K562 (cell line): ENCODE data around the gene CEL. TPM values are rescaled to one million over a fixed set of nuclear protein-coding genes. Genes with fewer than 3 reads are reported as not detected.

Experiments
- ATAC-seq: fragments of 200-7000 bp; cut with Tn5 transposase; 3 replicates; pipeline ENCODE4 v1.9.1; 2020; ENCODE audit warnings: moderate library complexity
- BruUV-seq: library from RNA; stranded (reverse); fragments of 400-500 nt; replicated peaks from 2 replicates; lab custom pipeline; 2021; lab: Mats Ljungman, UMichigan
- CTCF ChIA-PET: fragments of 300-600 bp; formaldehyde crosslinking; extraction: SDS; loops from one replicate; lab custom pipeline; 2021; ENCODE audit warnings: low intra/inter-chr PET ratio; lab: Yijun Ruan, JAX
- POLR2A ChIA-PET: fragments of 300-600, 350-650 bp; sonication (Branson Sonifier 250); formaldehyde crosslinking; extraction: SDS; loops from one replicate; lab custom pipeline; 2021; ENCODE audit warnings: antibody characterized with exemption, inconsistent platforms; lab: Yijun Ruan, JAX
- DNase-seq, 4 experiments: peaks; one replicate each; pipeline versions ENCODE4 v3.0.0 to v3.0.0-alpha.2; 2011 to 2018; ENCODE audit warnings: low spot score in 3 of 4, mixed read lengths in 3 of 4; ENCODE audit errors: extremely low read depth in 1 of 4
- FAIRE-seq: peaks from 2 replicates; lab custom pipeline; 2011; peaks lifted over from hg19 to GRCh38; lab: Jason Lieb, UNC
- H2AFZ ChIP-seq: 2 replicates; pipeline ENCODE4 v1.6.0; 2011; ENCODE audit warnings: low read depth, low read length, control low read depth, inconsistent platforms
- H3K27ac ChIP-seq: fragments of 200-600 bp; 3 replicates; pipeline ENCODE4 v1.8.0; 2011; ENCODE audit warnings: low read depth, mild to moderate bottlenecking, control low read depth, inconsistent platforms, low read length, moderate library complexity, mixed read lengths; ENCODE audit errors: extremely low read depth
- H3K27me3 ChIP-seq, 2 experiments: fragments of 300-600 bp in 1 of 2; 2 replicates in 1 of 2; 3 replicates in 1 of 2; pipeline versions ENCODE4 v1.6.0 to v1.8.0; 2011; ENCODE audit warnings: inconsistent platforms in 2 of 2, low read length in 2 of 2, mild to moderate bottlenecking in 1 of 2, mixed read lengths in 1 of 2, moderate library complexity in 1 of 2; ENCODE audit not compliant: control insufficient read depth in 2 of 2, insufficient read depth in 2 of 2
- H3K36me3 ChIP-seq: fragments of 300-600 bp; 3 replicates; pipeline ENCODE4 v1.8.0; 2011; ENCODE audit warnings: mild to moderate bottlenecking, low read length, inconsistent platforms; ENCODE audit not compliant: control insufficient read depth, insufficient read depth
- H3K4me1 ChIP-seq, 2 experiments: fragments of 200-600 bp in 1 of 2; replicated peaks in 1 of 2; 2 replicates in 1 of 2; 3 replicates in 1 of 2; pipeline versions ENCODE4 v1.5.1 to v1.8.0; 2011; ENCODE audit warnings: inconsistent platforms in 2 of 2, low read length in 2 of 2, mild to moderate bottlenecking in 1 of 2, mixed read lengths in 1 of 2, moderate library complexity in 1 of 2; ENCODE audit not compliant: control insufficient read depth in 2 of 2, insufficient read depth in 2 of 2
- H3K4me2 ChIP-seq: 2 replicates; pipeline ENCODE4 v1.6.1; 2011; ENCODE audit warnings: low read length, control low read depth, inconsistent platforms, mixed read lengths; ENCODE audit not compliant: insufficient read depth
- H3K4me3 ChIP-seq: fragments of 200-600 bp; sonication (generic), shearing (Covaris generic); 2 replicates; pipeline ENCODE4 v1.5.1; 2016; ENCODE audit warnings: control low read depth, inconsistent platforms
- H3K79me2 ChIP-seq: fragments of 200-600 bp; 3 replicates; pipeline ENCODE4 v1.8.0; 2011; ENCODE audit warnings: low read length, inconsistent platforms; ENCODE audit not compliant: control insufficient read depth, insufficient read depth
- H3K9ac ChIP-seq, 2 experiments: 2 replicates each; pipeline versions ENCODE4 v1.6.0 to v1.6.1; 2011; ENCODE audit warnings: low read depth in 2 of 2, low read length in 2 of 2, control low read depth in 1 of 2, inconsistent platforms in 1 of 2, mild to moderate bottlenecking in 1 of 2, mixed read lengths in 1 of 2; ENCODE audit not compliant: insufficient read depth in 1 of 2
- H3K9me1 ChIP-seq: one replicate; pipeline ENCODE4 v1.6.0; 2011; ENCODE audit warnings: inconsistent platforms, mild to moderate bottlenecking, low read length, moderate library complexity; ENCODE audit not compliant: control insufficient read depth, insufficient read depth
- H3K9me3 ChIP-seq: replicated peaks from 2 replicates; pipeline ENCODE4 v1.5.1; 2011; ENCODE audit warnings: low read depth, low read length, inconsistent platforms; ENCODE audit not compliant: control insufficient read depth, insufficient read depth
- H4K20me1 ChIP-seq: replicated peaks from 2 replicates; pipeline ENCODE4 v1.6.1; 2011; ENCODE audit warnings: low read length, inconsistent platforms, mixed read lengths; ENCODE audit not compliant: control insufficient read depth, insufficient read depth
- GTF2F1 ChIP-seq: IDR thresholded peaks from 2 replicates; pipeline ENCODE4 v1.6.1; 2011; ENCODE audit warnings: low read depth, low read length, improper control_type of control experiment
- HCFC1 ChIP-seq: IDR thresholded peaks from 2 replicates; pipeline ENCODE4 v1.6.1; 2012; ENCODE audit warnings: low read depth, low read length, improper control_type of control experiment
- HMG20B ChIP-seq: fragments of 250-450 bp; sonication (Bioruptor Pico); IDR thresholded peaks from 2 replicates; pipeline ENCODE4 v1.5.0; 2021; ENCODE audit warnings: mild to moderate bottlenecking
- PCBP2 ChIP-seq: fragments of 200-400 bp; formaldehyde crosslinking; IDR thresholded peaks from 2 replicates; pipeline ENCODE4 v1.6.1; 2018; ENCODE audit warnings: low read length, low read depth, mild to moderate bottlenecking, moderate library complexity; ENCODE audit not compliant: poor library complexity, severe bottlenecking
- TEAD1 ChIP-seq, 2 experiments: fragments of 450-650 bp in 1 of 2; sonication (generic) in 1 of 2; formaldehyde crosslinking; IDR thresholded peaks; 2 replicates each; pipeline versions ENCODE4 v1.4.0 to v1.8.0; 2020 to 2022; ENCODE audit warnings: mild to moderate bottlenecking in 2 of 2, missing genetic modification reagents in 1 of 2
- THRAP3 ChIP-seq: fragments of 450-650 bp; IDR thresholded peaks from 2 replicates; pipeline ENCODE4 v1.6.1; 2016; ENCODE audit warnings: mild to moderate bottlenecking, inconsistent platforms, borderline replicate concordance
- ZNF384 ChIP-seq: IDR thresholded peaks from 2 replicates; pipeline ENCODE4 v1.6.1; 2012; ENCODE audit warnings: low read depth, low read length, improper control_type of control experiment
- ZNF41 ChIP-seq: fragments of 250-450 bp; sonication (Bioruptor Pico); conservative IDR thresholded peaks from 2 replicates; pipeline ENCODE4 v1.4.0; 2020; ENCODE audit warnings: mild to moderate bottlenecking
- ZNF586 ChIP-seq: fragments of 450-650 bp; formaldehyde crosslinking; conservative IDR thresholded peaks from 2 replicates; pipeline ENCODE4 v1.4.0; 2020; ENCODE audit warnings: mild to moderate bottlenecking, moderate library complexity
- WGBS: fragments of 100-300 bp; shearing (Covaris generic); methylation state at CpG from one replicate; pipeline ENCODE4 v1.1.6; 2016; ENCODE audit warnings: low coverage, mixed read lengths; ENCODE audit not compliant: insufficient coverage; ENCODE audit errors: missing lambda C conversion rate; 5-methylcytosine and 5-hydroxymethylcytosine counted together
- in situ Hi-C: fragments of 300-500 bp; cut with MboI; formaldehyde crosslinking; loops from 4 replicates; pipeline ENCODE4 v1.15.0; 2018; ENCODE audit warnings: inconsistent platforms, mixed read lengths
- intact Hi-C: fragments of 100-400 bp; cut with micrococcal nuclease; formaldehyde crosslinking; loops from 2 replicates; pipeline ENCODE4 v1.14.2; 2022
- polyA plus RNA-seq, 8 experiments: library from polyadenylated mRNA; depleted of rRNA in 4 of 8; stranded (reverse) in 5 of 8; unstranded in 3 of 8; fragments of >200 nt; fragmentation: Nextera tagmentation in 2 of 8; fragmentation: Illumina TruSeq in 1 of 8; extraction: Ambion mirVana in 2 of 8; extraction: Trizol in 1 of 8; gene quantifications; 2 replicates each; pipeline versions ENCODE4 v1.2.1 to v1.2.3, GENCODE V29; 2011 to 2014; ENCODE audit warnings: inconsistent platforms in 1 of 8, missing spikeins in 1 of 8
- total RNA-seq, 7 experiments: library from RNA; depleted of rRNA in 6 of 7; stranded (reverse); fragments of >200 nt in 6 of 7; fragmentation: Illumina TruSeq in 2 of 7; extraction: Trizol in 2 of 7; gene quantifications; 2 replicates each; pipeline versions ENCODE4 v1.2.1 to v1.2.3, GENCODE V29; 2011 to 2021; ENCODE audit warnings: low replicate concordance in 1 of 7

Gene CEL
- total and polyA plus RNA-seq, 9 of the 15 experiments (the other 6 are each of a cell fraction or from before 2014, with no cell fraction given): 0.09 to 3.0 (median 0.51) TPM; not detected in 2

DNA sequence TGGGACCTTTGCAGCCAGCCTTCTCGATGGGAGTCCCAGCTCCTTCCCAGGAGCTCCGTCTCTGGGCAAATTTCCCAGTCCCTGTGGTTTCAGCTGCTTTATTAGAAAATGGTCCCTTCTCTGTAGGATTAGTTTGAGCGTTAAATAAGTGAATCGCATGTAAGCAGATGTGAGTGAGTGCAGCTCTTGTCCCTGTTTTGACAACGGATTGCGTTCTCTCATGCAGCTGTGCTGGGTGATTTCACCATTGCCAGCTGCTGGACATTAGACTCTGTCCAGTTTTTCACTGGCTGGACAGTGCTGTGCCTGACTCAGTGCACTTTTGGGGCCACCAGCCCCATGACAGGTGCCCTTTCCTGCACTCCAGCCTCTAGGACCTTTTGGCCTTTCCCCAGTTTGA is 11.6 kb upstream of the CEL start:
- in situ Hi-C loops: no loop called here
- 0 out of 2 replicates have a peak, but pooled peaks cover 4% of the 10 kb centered on the region for H4K20me1 ChIP-seq
- no TSS peak for BruUV-seq
- no peak overlapping the region for H3K27ac ChIP-seq
- H3K4me2 ChIP-seq: no peak overlapping the region
- CTCF ChIA-PET: no interaction called here
- intact Hi-C loops: no loop called here
- peak overlapping the region in 1 of 2 experiments; percentile 52; a peak in 1 of 4 replicates for H3K9ac ChIP-seq
- peaks cover 0 to 15% of the 10 kb centered on the region in 2 experiments; a peak in 2 of 5 replicates for H3K4me1 ChIP-seq
- TF ChIP-seq PCBP2: no peak
- TF ChIP-seq GTF2F1: no peak
- no peak for TF ChIP-seq HMG20B (CRISPR knock-in tag)
- TF ChIP-seq TEAD1 (CRISPR knock-in tag; IDR thresholded peaks at IDR 0.05): no peak
- no peak for TF ChIP-seq ZNF586 (CRISPR knock-in tag)
- TF ChIP-seq HCFC1: no peak
- no peak for TF ChIP-seq ZNF384
- TF ChIP-seq THRAP3: no peak
- TF ChIP-seq ZNF41: no peak
- TF ChIP-seq, all 486 proteins: peak for 0
- Histone ChIP-seq H3K36me3 (peaks cover 93% of the 10 kb centered on the region), H3K9me3 (no peaks in the 10 kb centered on the region), H3K4me3 (no peak overlapping the region), H3K27me3 (no peaks in the 10 kb centered on the region), H3K9me1 (no peaks in the 10 kb centered on the region), H2AFZ (no peak overlapping the region), H3K79me2 (no peaks in the 10 kb centered on the region)
- no peak for ATAC-seq
- WGBS: 96% methylated on average over 6 of the region's 6 CpGs
- no peak for DNase-seq
- no peak for FAIRE-seq
- POLR2A ChIA-PET: no interaction called here
